ENCODE results near the gene TCEAL3. TPM values are rescaled to one million over a fixed set of nuclear protein-coding genes. Genes with fewer than 3 reads are reported as not detected.

TCEAL3 gene
- polyA plus RNA-seq, 3 donors: 1.8 to 3.7 (median 2.1) TPM

DNA sequence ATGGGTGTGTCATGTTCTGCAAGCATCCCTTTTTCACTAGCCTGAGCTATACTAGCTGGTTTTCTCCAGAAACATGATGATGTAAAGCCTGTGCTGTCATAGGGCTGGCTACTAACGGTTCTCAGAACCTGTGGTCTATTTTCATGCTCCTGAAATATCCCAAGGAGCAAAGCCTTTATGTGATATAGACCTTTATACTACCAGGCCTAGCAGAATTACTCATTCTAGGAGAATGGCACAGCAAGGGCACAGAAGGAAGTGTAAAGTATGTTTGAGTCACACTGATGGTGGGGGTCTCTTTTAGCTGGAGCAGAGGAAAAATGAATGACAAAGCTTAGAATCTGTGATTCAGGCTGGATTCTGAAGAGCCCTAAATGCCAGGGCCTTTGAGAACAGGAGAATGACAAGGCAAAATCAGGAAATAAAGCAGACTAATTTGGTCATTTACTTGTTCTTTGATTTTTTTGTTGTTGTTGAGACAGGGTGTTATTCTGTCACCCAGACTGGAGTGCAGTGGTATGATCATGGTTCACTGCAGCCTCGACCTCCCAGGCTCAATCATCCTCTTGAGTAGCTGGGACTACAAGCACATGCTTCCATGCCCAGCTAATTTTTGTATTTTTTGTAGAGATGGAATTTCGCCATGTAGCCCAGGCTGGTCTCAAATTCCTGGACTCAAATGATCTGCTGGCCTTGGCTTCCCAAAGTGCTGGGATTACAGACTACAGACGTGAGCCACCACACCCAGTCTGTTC lies 32.8 kb downstream of the TCEAL3 start:
- no peaks in the 10 kb centered on the region for H3K27me3 ChIP-seq (ENCODE audit: control insufficient read depth in 2 of 2, insufficient read depth in 2 of 2, low read length in 2 of 2)
- no peak for DNase-seq
- intact Hi-C loops (cut with micrococcal nuclease): no loop called here
- H4K20me1 ChIP-seq (ENCODE audit: insufficient read depth, low read length): no peaks in the 10 kb centered on the region
- H3K4me3 ChIP-seq (replicated peaks in 1 of 3; ENCODE audit: low read depth in 2 of 3, low read length in 3 of 3): no peak overlapping the region
- Mint-ChIP-seq H3K4me1 (no peaks in the 10 kb centered on the region), H3K36me3 (no peaks in the 10 kb centered on the region), H3K27me3 (ENCODE audit: low read depth in 3 of 3) (peaks cover 1 to 11% (median 2%) of the 10 kb centered on the region in 3 donors), H3K9me3 (peaks cover 0 to 1% (median 0%) of the 10 kb centered on the region in 7 donors), H3K4me3 (no peak overlapping the region), H3K27ac (no peak overlapping the region)
- no peak overlapping the region for H3K27ac ChIP-seq (ENCODE audit: low read depth in 1 of 2, low read length in 2 of 2)
- WGBS (ENCODE audit: insufficient coverage): 100% methylated on average over 1 of the region's 4 CpGs
- H3K4me2 ChIP-seq (replicated peaks; ENCODE audit: extremely low read depth, low read length, poor library complexity, severe bottlenecking): no peak overlapping the region
- H2AFZ ChIP-seq (ENCODE audit: insufficient read depth, low read depth, low read length, poor library complexity, severe bottlenecking): no peak overlapping the region
- no peaks in the 10 kb centered on the region for H3K9me3 ChIP-seq (replicated peaks in 1 of 2; ENCODE audit: control insufficient read depth in 1 of 2, insufficient read depth in 1 of 2, low read length in 2 of 2)
- no peaks in the 10 kb centered on the region for H3K4me1 ChIP-seq (ENCODE audit: control insufficient read depth in 1 of 2, insufficient read depth in 2 of 2, low read length in 2 of 2)
- no peak overlapping the region for H3K9ac ChIP-seq (ENCODE audit: insufficient read depth, low read length, poor library complexity, severe bottlenecking)
- H3K79me2 ChIP-seq (ENCODE audit: insufficient read depth, low read length): no peaks in the 10 kb centered on the region
- no peaks in the 10 kb centered on the region for H3K36me3 ChIP-seq (replicated peaks in 1 of 2; ENCODE audit: control insufficient read depth in 1 of 2, insufficient read depth in 2 of 2, low read length in 2 of 2)
- TF ChIP-seq, protein P1, sequence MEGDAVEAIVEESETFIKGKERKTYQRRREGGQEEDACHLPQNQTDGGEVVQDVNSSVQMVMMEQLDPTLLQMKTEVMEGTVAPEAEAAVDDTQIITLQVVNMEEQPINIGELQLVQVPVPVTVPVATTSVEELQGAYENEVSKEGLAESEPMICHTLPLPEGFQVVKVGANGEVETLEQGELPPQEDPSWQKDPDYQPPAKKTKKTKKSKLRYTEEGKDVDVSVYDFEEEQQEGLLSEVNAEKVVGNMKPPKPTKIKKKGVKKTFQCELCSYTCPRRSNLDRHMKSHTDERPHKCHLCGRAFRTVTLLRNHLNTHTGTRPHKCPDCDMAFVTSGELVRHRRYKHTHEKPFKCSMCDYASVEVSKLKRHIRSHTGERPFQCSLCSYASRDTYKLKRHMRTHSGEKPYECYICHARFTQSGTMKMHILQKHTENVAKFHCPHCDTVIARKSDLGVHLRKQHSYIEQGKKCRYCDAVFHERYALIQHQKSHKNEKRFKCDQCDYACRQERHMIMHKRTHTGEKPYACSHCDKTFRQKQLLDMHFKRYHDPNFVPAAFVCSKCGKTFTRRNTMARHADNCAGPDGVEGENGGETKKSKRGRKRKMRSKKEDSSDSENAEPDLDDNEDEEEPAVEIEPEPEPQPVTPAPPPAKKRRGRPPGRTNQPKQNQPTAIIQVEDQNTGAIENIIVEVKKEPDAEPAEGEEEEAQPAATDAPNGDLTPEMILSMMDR (IDR thresholded peaks at IDR 0.05): no peak

DNA sequence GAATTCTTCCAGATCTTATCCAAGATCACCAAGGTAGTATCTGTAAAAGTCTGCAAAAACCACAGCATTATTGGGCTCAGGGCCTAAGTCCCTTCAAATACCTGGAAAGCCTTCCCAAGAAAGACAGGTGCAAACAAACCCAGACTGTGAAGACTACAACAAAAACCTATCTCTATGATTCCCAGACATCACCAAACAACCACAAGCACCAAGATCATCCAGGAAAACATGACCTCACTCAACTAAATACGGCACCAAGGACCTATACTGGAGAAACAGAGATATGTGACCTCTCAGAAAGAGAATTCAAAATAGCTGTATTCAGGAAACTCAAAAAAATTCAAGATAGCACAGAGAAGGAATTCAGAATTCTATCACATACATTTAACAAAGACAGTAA lies 36.4 kb downstream of the TCEAL3 start:
- no peak overlapping the region for H3K4me3 ChIP-seq (replicated peaks in 1 of 3; ENCODE audit: low read depth in 2 of 3, low read length in 3 of 3)
- no peak for DNase-seq
- no peaks in the 10 kb centered on the region for H3K9me3 ChIP-seq (replicated peaks in 1 of 2; ENCODE audit: control insufficient read depth in 1 of 2, insufficient read depth in 1 of 2, low read length in 2 of 2)
- H4K20me1 ChIP-seq (ENCODE audit: insufficient read depth, low read length): no peaks in the 10 kb centered on the region
- no CpG with 5 or more reads among the region's 1 CpG for WGBS (ENCODE audit: insufficient coverage)
- TF ChIP-seq, protein P1 (IDR thresholded peaks at IDR 0.05): no peak
- H3K9me3 Mint-ChIP-seq: peaks cover 0 to 3% (median 0%) of the 10 kb centered on the region in 7 donors
- no peaks in the 10 kb centered on the region for H3K27me3 ChIP-seq (ENCODE audit: control insufficient read depth in 2 of 2, insufficient read depth in 2 of 2, low read length in 2 of 2)
- H3K27me3 Mint-ChIP-seq (ENCODE audit: low read depth in 3 of 3): peaks cover 2 to 9% (median 3%) of the 10 kb centered on the region in 3 donors
- H3K27ac Mint-ChIP-seq: no peak overlapping the region
- H3K4me3 Mint-ChIP-seq: no peak overlapping the region
- no peaks in the 10 kb centered on the region for H3K4me1 Mint-ChIP-seq
- H3K27ac ChIP-seq (ENCODE audit: low read depth in 1 of 2, low read length in 2 of 2): no peak overlapping the region
- H3K79me2 ChIP-seq (ENCODE audit: insufficient read depth, low read length): no peaks in the 10 kb centered on the region
- no peak overlapping the region for H2AFZ ChIP-seq (ENCODE audit: insufficient read depth, low read depth, low read length, poor library complexity, severe bottlenecking)
- no peaks in the 10 kb centered on the region for H3K36me3 Mint-ChIP-seq
- intact Hi-C loops (cut with micrococcal nuclease): no loop called here
- H3K9ac ChIP-seq (ENCODE audit: insufficient read depth, low read length, poor library complexity, severe bottlenecking): no peak overlapping the region
- H3K36me3 ChIP-seq (replicated peaks in 1 of 2; ENCODE audit: control insufficient read depth in 1 of 2, insufficient read depth in 2 of 2, low read length in 2 of 2): no peaks in the 10 kb centered on the region
- no peak overlapping the region for H3K4me2 ChIP-seq (replicated peaks; ENCODE audit: extremely low read depth, low read length, poor library complexity, severe bottlenecking)
- H3K4me1 ChIP-seq (ENCODE audit: control insufficient read depth in 1 of 2, insufficient read depth in 2 of 2, low read length in 2 of 2): no peaks in the 10 kb centered on the region

All from CD14-positive monocyte (primary cell).